ENCODE data around the gene EFNA5. TPM values are rescaled to one million over a fixed set of nuclear protein-coding genes. Genes with fewer than 3 reads are reported as not detected.

The EFNA5 gene
- polyA plus RNA-seq, 1 donor from 2014 or later, result 4.2 TPM

- H3K9ac ChIP-seq (ENCODE audit: low read length), result no peak overlapping the region
- peaks cover 17% of the 10 kb centered on the region for H3K79me2 ChIP-seq (replicated peaks; ENCODE audit: insufficient read depth, low read length)
- no peaks in the 10 kb centered on the region for H4K20me1 ChIP-seq (ENCODE audit: insufficient read depth)
- peaks cover 4% of the 10 kb centered on the region for H3F3A ChIP-seq (ENCODE audit: insufficient read depth, low read length, poor library complexity, severe bottlenecking)
- H2AFZ ChIP-seq (ENCODE audit: low read depth, low read length), result no peak overlapping the region
- no peaks in the 10 kb centered on the region for H3K36me3 ChIP-seq (ENCODE audit: insufficient read depth, low read length)
- H3K9me3 ChIP-seq (ENCODE audit: low read length), result no peaks in the 10 kb centered on the region
- H3K27me3 ChIP-seq (ENCODE audit: insufficient read depth, low read depth, low read length), result no peaks in the 10 kb centered on the region
- TF ChIP-seq POLR2AphosphoS5 (IDR thresholded peaks at IDR 0.05), result no peak
- TF ChIP-seq REST (IDR thresholded peaks at IDR 0.05; ENCODE audit: borderline replicate concordance), result no peak
- TF ChIP-seq RAD21 (conservative IDR thresholded peaks at IDR 0.05), result no peak
- TF ChIP-seq TAF1 (IDR thresholded peaks at IDR 0.05; ENCODE audit: low read depth), result no peak
- no peak for TF ChIP-seq EP300 (conservative IDR thresholded peaks at IDR 0.05; ENCODE audit: poor library complexity, severe bottlenecking)
- TF ChIP-seq EZH2 (IDR thresholded peaks at IDR 0.05; ENCODE audit: borderline replicate concordance, insufficient read depth, low read length, poor library complexity, severe bottlenecking), result no peak
- TF ChIP-seq, protein P1, sequence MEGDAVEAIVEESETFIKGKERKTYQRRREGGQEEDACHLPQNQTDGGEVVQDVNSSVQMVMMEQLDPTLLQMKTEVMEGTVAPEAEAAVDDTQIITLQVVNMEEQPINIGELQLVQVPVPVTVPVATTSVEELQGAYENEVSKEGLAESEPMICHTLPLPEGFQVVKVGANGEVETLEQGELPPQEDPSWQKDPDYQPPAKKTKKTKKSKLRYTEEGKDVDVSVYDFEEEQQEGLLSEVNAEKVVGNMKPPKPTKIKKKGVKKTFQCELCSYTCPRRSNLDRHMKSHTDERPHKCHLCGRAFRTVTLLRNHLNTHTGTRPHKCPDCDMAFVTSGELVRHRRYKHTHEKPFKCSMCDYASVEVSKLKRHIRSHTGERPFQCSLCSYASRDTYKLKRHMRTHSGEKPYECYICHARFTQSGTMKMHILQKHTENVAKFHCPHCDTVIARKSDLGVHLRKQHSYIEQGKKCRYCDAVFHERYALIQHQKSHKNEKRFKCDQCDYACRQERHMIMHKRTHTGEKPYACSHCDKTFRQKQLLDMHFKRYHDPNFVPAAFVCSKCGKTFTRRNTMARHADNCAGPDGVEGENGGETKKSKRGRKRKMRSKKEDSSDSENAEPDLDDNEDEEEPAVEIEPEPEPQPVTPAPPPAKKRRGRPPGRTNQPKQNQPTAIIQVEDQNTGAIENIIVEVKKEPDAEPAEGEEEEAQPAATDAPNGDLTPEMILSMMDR (IDR thresholded peaks at IDR 0.05; ENCODE audit: poor library complexity, severe bottlenecking), result no peak
- TF ChIP-seq SMC3 (conservative IDR thresholded peaks at IDR 0.05; ENCODE audit: poor library complexity), result no peak
- TF ChIP-seq MXI1 (conservative IDR thresholded peaks at IDR 0.05; ENCODE audit: poor library complexity, severe bottlenecking), result no peak
- no peak overlapping the region for H3K4me3 ChIP-seq (ENCODE audit: low read length)
- H3K9me2 ChIP-seq (ENCODE audit: insufficient read depth, low read length), result no peaks in the 10 kb centered on the region
- H3K27ac ChIP-seq (ENCODE audit: low read length), result no peak overlapping the region
- no peak overlapping the region for H3K4me2 ChIP-seq (ENCODE audit: low read length)
Measured at GRCh38 chr5:107437986-107438510, 232.7 kb downstream of the EFNA5 start.

GRCh38 chr5:107437154-107437553 lies 233.6 kb downstream of the EFNA5 start:
- Histone ChIP-seq H3K27me3 (ENCODE audit: insufficient read depth, low read depth, low read length) (no peaks in the 10 kb centered on the region), H3F3A (ENCODE audit: insufficient read depth, low read length, poor library complexity, severe bottlenecking) (peaks cover 4% of the 10 kb centered on the region), H3K9ac (ENCODE audit: low read length) (no peak overlapping the region), H3K9me2 (ENCODE audit: insufficient read depth, low read length) (no peaks in the 10 kb centered on the region), H3K79me2 (replicated peaks; ENCODE audit: insufficient read depth, low read length) (peaks cover 17% of the 10 kb centered on the region), H3K9me3 (ENCODE audit: low read length) (no peaks in the 10 kb centered on the region), H4K20me1 (ENCODE audit: insufficient read depth) (no peaks in the 10 kb centered on the region), H3K36me3 (ENCODE audit: insufficient read depth, low read length) (no peaks in the 10 kb centered on the region), H3K27ac (ENCODE audit: low read length) (no peak overlapping the region), H2AFZ (ENCODE audit: low read depth, low read length) (no peak overlapping the region), H3K4me2 (ENCODE audit: low read length) (no peak overlapping the region), H3K4me3 (ENCODE audit: low read length) (no peak overlapping the region)
- TF ChIP-seq MXI1 (conservative IDR thresholded peaks at IDR 0.05; ENCODE audit: poor library complexity, severe bottlenecking), result no peak
- TF ChIP-seq, protein P1 (IDR thresholded peaks at IDR 0.05; ENCODE audit: poor library complexity, severe bottlenecking), result no peak
- no peak for TF ChIP-seq POLR2AphosphoS5 (IDR thresholded peaks at IDR 0.05)
- TF ChIP-seq EP300 (conservative IDR thresholded peaks at IDR 0.05; ENCODE audit: poor library complexity, severe bottlenecking), result no peak
- TF ChIP-seq TAF1 (IDR thresholded peaks at IDR 0.05; ENCODE audit: low read depth), result no peak
- TF ChIP-seq SMC3 (conservative IDR thresholded peaks at IDR 0.05; ENCODE audit: poor library complexity), result no peak
- no peak for TF ChIP-seq REST (IDR thresholded peaks at IDR 0.05; ENCODE audit: borderline replicate concordance)
- TF ChIP-seq RAD21 (conservative IDR thresholded peaks at IDR 0.05), result no peak
- TF ChIP-seq EZH2 (IDR thresholded peaks at IDR 0.05; ENCODE audit: borderline replicate concordance, insufficient read depth, low read length, poor library complexity, severe bottlenecking), result no peak

Data from neural cell (in vitro differentiated cells).